Lower leg skin (tissue), 4 donors: ENCODE results near the gene ASPDH. TPM values are rescaled to one million over a fixed set of nuclear protein-coding genes. Genes with fewer than 3 reads are reported as not detected.

Source experiments
- DNase-seq, 2 donors: peaks; one replicate each; pipeline ENCODE4 v3.0.0-alpha.2; 2019; ENCODE audit warnings: low spot score in 2 of 2
- H3K4me3 ChIP-seq: fragments of 200-600 bp; sonication (generic); 2 replicates; pipeline ENCODE4 v1.5.1; 2017; ENCODE audit warnings: mild to moderate bottlenecking, low read depth; ENCODE audit not compliant: poor library complexity, severe bottlenecking
- POLR2A ChIP-seq, 2 donors: fragments of 450-650 bp; IDR thresholded peaks; one replicate each; pipeline ENCODE4 v1.6.1; 2016 to 2017; ENCODE audit warnings: antibody characterized with exemption in 2 of 2, mild to moderate bottlenecking in 1 of 2, moderate library complexity in 1 of 2
- WGBS, 2 donors: methylation state at CpG; one replicate each; pipeline ENCODE4 v1.1.5; 2018; 5-methylcytosine and 5-hydroxymethylcytosine counted together
- intact Hi-C: fragments of 100-400 bp; cut with DNase I; formaldehyde crosslinking; loops from one replicate; pipeline ENCODE4 v1.15.0; 2023; ENCODE audit warnings: low total_unique reads
- total RNA-seq, 4 donors: library from RNA; depleted of rRNA; stranded (reverse); fragments of >200 nt; gene quantifications; one replicate each; pipeline ENCODE4 v1.1.0, GENCODE V29; 2016
- TF ChIP-seq, protein P1 (sequence below), 3 donors: fragments of 450-650 bp; IDR thresholded peaks; one replicate each; pipeline ENCODE4 v1.5.1; 2016; ENCODE audit warnings: antibody characterized with exemption in 3 of 3, mild to moderate bottlenecking in 3 of 3, moderate library complexity in 2 of 3

Gene ASPDH
- total RNA-seq = not detected

DNA sequence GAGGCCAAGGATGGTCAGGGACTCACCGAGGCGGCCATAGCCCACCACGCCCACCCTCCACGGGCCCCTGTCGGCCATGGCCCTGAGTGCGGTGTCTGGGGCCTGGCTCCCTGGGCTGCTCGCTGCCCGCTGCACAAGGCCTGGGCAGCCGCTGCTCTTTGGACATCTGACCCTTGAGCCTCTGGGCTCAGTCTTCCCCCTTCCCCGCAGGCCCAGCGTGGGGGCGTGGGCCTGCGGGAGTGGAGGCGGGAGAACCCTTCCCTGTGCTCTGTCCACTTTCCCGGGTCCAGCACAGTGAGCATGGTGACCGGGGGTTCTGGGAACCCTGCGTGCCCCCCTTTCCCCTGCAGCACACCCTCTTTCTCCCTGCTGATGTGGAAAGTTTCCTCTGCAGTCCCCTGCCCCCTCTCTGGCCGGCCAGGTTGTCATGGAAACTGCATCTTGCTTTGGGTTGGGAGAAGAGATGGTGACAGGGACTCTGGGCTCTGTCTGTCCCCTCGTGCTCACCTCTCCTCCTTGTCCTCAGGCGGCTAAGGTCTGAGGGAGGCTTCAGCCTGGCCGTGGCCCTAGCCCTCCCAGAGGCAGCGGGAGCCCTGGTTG lies at the start of gene ASPDH:
Gene ASPDH (minus strand): TSS at position 168 of the 600 bp plus-strand sequence. CDS start 90 bp downstream, at position 78.
- 47 to 53% methylated on average over 20 to 21 of the region's 22 CpGs for WGBS, 2 donors
- TF ChIP-seq, protein P1, sequence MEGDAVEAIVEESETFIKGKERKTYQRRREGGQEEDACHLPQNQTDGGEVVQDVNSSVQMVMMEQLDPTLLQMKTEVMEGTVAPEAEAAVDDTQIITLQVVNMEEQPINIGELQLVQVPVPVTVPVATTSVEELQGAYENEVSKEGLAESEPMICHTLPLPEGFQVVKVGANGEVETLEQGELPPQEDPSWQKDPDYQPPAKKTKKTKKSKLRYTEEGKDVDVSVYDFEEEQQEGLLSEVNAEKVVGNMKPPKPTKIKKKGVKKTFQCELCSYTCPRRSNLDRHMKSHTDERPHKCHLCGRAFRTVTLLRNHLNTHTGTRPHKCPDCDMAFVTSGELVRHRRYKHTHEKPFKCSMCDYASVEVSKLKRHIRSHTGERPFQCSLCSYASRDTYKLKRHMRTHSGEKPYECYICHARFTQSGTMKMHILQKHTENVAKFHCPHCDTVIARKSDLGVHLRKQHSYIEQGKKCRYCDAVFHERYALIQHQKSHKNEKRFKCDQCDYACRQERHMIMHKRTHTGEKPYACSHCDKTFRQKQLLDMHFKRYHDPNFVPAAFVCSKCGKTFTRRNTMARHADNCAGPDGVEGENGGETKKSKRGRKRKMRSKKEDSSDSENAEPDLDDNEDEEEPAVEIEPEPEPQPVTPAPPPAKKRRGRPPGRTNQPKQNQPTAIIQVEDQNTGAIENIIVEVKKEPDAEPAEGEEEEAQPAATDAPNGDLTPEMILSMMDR (IDR thresholded peaks at IDR 0.05) = no peak
- no peak for TF ChIP-seq POLR2A (IDR thresholded peaks at IDR 0.05)
- intact Hi-C loops = no loop called here
- H3K4me3 ChIP-seq = no peak within 1 kb of the TSS
- no peak for DNase-seq

DNA sequence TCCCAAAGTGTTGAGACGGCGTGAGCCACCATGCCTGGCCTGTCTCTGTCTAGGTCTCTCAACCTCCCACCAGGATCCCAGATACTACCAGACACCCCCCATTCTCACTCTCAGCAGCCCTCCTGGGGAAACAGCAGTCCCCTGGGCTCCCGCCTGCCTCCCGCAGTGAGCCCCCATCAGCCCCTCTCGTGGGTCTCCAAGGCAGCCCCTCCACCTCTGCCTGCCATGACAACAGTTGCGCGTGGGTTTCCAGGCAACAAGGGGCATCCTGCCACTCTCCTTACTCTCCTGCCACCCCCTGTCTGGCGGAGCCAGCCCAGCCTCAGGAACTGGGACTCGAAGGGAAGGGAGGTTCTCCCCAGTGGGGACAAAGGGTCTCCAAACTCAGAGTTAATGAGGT lies 49.3 kb upstream of the ASPDH start:
- intact Hi-C loops = no loop called here
- no peak overlapping the region for H3K4me3 ChIP-seq
- 71 to 85% methylated on average over 4 to 9 of the region's 9 CpGs for WGBS, 2 donors
- TF ChIP-seq, protein P1 (IDR thresholded peaks at IDR 0.05) = no peak
- no peak for TF ChIP-seq POLR2A (IDR thresholded peaks at IDR 0.05)
- DNase-seq = no peak

DNA sequence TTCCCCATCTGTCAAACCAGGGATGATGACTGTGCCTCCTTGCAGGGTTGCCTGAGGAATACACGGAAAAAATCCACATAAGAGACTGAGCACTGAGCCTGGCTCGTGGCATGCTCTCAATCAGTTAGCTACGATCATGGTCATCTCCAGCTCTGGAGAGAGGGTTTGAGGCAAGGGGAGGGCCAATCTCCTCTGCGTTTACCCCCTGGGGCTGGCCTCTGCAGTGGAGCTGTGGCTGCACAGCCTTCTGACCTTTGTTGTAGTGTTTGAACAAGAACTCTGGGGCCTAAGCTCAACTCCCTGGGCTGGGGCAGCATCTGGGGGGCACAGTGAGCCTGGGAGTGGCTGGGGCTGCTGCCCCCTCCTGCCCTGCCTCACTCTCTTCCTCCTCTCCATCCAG lies 48.6 kb upstream of the ASPDH start:
- no peak for TF ChIP-seq POLR2A (IDR thresholded peaks at IDR 0.05)
- TF ChIP-seq, protein P1 (IDR thresholded peaks at IDR 0.05) = no peak
- no peak for DNase-seq
- intact Hi-C loops = no loop called here
- 55 to 66% methylated on average over 4 of the region's 4 CpGs for WGBS, 2 donors
- no peak overlapping the region for H3K4me3 ChIP-seq

GRCh38 chr19:50559636-50560035 lies 45.9 kb upstream of the ASPDH start:
- no peak for TF ChIP-seq POLR2A (IDR thresholded peaks at IDR 0.05)
- TF ChIP-seq, protein P1 (IDR thresholded peaks at IDR 0.05) = no peak
- 60 to 72% methylated on average over 10 of the region's 10 CpGs for WGBS, 2 donors
- H3K4me3 ChIP-seq = no peak overlapping the region
- no peak for DNase-seq
- intact Hi-C loops = no loop called here

- 88 to 94% methylated on average over 13 of the region's 13 CpGs for WGBS, 2 donors
- no peak overlapping the region for H3K4me3 ChIP-seq
- DNase-seq = no peak
- intact Hi-C loops = no loop called here
- TF ChIP-seq, protein P1 (IDR thresholded peaks at IDR 0.05) = no peak
- TF ChIP-seq POLR2A (IDR thresholded peaks at IDR 0.05) = no peak
Measured at GRCh38 chr19:50558449-50558848, 44.7 kb upstream of the ASPDH start.

DNA sequence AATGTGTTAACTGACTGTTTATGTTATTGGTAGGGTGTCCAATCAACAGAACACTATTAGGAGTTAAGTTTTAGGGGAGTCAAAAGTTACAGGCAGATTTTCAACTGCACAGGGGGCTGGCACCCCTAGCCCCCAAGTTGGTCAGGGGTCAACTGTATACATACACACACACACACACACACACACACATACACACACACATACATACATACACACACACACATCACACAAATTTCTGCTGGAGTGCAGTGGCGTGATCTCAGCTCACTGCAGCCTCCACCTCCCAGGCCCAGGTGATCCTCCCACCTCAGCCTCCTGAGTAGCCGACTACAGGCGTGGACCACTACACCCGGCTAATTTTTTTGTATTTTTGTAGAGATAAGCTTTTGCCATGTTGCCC lies 44.3 kb upstream of the ASPDH start:
- DNase-seq = no peak
- WGBS, 2 donors = 95 to 97% methylated on average over 4 of the region's 4 CpGs
- intact Hi-C loops = no loop called here
- TF ChIP-seq, protein P1 (IDR thresholded peaks at IDR 0.05) = no peak
- no peak for TF ChIP-seq POLR2A (IDR thresholded peaks at IDR 0.05)
- H3K4me3 ChIP-seq = no peak overlapping the region
